Right lobe of liver (tissue), 4 donors: ENCODE data around the gene GSDMA.

Experiments used
- POLR2A ChIP-seq: fragments of 450-650 bp; IDR thresholded peaks from one replicate; pipeline ENCODE4 v1.6.1; 2017; ENCODE audit warnings: antibody characterized with exemption, mild to moderate bottlenecking
- TF ChIP-seq, protein P1 (sequence below), 4 donors: fragments of 200-600 bp in 3 of 4; fragments of 450-650 bp in 1 of 4; IDR thresholded peaks; one replicate each; pipeline versions ENCODE4 v1.5.1 to v1.8.0; 2016 to 2022; ENCODE audit warnings: antibody characterized with exemption in 4 of 4, mild to moderate bottlenecking in 2 of 4
- donor health status: DM: no; HTN: no; CAD: no.
- donor health status: DM: no; HTN: no; CAD: no.
- donor health status: DM: no; HTN: yes; CAD: no.

DNA sequence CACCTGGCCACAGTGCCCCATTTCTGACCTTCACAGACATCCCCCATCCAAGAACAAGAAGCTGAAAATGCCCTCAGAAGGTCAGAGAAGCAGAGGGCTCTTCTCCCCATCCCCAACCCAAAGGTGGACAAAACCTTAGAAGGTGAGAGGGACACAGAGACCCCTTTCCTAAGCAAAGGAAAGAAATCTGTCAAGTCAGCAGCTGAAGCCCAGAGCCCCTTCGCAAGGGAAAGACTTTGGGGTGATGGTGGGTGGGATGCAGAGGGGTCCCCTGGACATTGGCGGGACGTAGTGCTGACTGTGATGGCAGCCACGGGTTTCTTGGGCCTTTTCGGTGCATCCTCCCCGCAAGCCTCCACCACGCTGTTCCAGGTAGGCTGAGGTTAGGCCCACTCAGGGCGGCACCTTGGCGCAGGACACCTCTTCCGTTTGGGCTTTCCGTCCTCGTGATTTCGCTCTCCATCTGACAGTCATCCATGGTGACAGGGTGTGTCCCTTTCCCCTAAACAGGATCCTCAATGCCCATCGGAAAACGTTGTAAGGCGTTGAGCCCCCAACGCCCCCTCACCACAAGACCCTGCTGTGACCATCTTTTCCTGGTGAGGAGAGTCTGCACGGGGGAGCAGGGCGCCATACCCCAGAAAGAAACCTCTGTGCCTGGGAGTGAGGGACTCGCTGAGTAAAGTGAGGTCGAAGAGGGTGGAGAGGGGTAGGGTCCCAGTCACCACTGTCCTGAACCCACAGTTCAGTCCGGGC, 10.7 kb upstream of the GSDMA start:
- TF ChIP-seq, protein P1, sequence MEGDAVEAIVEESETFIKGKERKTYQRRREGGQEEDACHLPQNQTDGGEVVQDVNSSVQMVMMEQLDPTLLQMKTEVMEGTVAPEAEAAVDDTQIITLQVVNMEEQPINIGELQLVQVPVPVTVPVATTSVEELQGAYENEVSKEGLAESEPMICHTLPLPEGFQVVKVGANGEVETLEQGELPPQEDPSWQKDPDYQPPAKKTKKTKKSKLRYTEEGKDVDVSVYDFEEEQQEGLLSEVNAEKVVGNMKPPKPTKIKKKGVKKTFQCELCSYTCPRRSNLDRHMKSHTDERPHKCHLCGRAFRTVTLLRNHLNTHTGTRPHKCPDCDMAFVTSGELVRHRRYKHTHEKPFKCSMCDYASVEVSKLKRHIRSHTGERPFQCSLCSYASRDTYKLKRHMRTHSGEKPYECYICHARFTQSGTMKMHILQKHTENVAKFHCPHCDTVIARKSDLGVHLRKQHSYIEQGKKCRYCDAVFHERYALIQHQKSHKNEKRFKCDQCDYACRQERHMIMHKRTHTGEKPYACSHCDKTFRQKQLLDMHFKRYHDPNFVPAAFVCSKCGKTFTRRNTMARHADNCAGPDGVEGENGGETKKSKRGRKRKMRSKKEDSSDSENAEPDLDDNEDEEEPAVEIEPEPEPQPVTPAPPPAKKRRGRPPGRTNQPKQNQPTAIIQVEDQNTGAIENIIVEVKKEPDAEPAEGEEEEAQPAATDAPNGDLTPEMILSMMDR (IDR thresholded peaks at IDR 0.05): no peak
- no peak for TF ChIP-seq POLR2A
